Breast epithelium (tissue), 3 donors: ENCODE results near the gene SCT.

ENCODE experiments used
- CTCF ChIP-seq, 3 donors: fragments of 450-650 bp; IDR thresholded peaks; one replicate each; pipeline ENCODE4 v1.5.1; 2016 to 2017; ENCODE audit warnings: antibody characterized with exemption in 3 of 3, mild to moderate bottlenecking in 3 of 3, moderate library complexity in 3 of 3
- POLR2A ChIP-seq: fragments of 450-650 bp; IDR thresholded peaks from one replicate; pipeline ENCODE4 v1.6.1; 2016; ENCODE audit warnings: antibody characterized with exemption, mild to moderate bottlenecking, moderate library complexity
- POLR2AphosphoS5 ChIP-seq, 3 donors: sonication (generic); formaldehyde crosslinking; IDR thresholded peaks; one replicate each; pipeline ENCODE4 v1.6.1; 2017; ENCODE audit warnings: antibody characterized with exemption in 3 of 3

DNA sequence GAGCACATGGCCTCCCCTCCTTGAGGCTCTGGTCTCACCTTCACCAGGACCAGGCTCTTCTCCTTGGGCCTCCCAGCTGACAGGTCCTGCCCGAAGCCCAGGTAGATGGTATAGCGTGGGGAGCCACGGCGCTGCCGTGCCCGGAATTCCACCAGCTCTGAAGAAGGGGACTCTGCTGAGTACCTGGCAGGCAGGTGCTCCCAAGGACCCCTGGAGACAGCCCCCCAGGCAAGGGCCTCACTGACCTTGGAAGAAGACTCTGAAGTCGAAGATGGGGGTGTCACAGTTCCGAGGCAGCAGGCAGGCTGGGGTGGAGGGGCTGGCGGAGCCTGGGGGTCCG lies 14.1 kb downstream of the SCT start:
- no peak for TF ChIP-seq CTCF (IDR thresholded peaks at IDR 0.05)
- no peak for TF ChIP-seq POLR2A
- no peak for TF ChIP-seq POLR2AphosphoS5 (IDR thresholded peaks at IDR 0.05)
